GM18868 (cell line): ENCODE data around the gene BAHCC1.

Experiments used
- ATAC-seq: cut with Tn5 transposase; IDR thresholded peaks from one replicate; pipeline ENCODE4 v1.9.1; 2021; ENCODE audit warnings: mild to moderate bottlenecking, moderate library complexity; ENCODE audit not compliant: unreplicated experiment

Gene BAHCC1

DNA sequence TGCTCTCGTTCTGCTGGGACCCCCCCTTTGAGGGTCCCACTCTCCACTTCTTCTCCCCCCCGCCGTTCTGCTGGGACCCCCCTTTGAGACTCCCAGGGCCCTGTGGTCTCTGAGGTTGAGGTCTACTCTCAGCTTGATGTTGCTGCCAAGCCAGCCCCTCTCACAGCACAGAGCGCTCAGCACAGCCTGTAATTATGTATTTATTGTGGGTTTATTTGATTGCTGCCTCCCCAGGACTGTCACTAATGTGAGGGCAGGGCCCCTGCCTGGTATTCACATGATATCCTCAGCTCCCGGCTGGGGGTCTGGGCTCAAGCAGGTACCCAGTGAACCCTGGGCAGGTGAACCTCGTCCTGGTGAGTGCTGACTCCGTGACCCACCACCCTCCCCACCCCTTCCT lies 81.9 kb downstream of the BAHCC1 start:
- ATAC-seq, result no peak

DNA sequence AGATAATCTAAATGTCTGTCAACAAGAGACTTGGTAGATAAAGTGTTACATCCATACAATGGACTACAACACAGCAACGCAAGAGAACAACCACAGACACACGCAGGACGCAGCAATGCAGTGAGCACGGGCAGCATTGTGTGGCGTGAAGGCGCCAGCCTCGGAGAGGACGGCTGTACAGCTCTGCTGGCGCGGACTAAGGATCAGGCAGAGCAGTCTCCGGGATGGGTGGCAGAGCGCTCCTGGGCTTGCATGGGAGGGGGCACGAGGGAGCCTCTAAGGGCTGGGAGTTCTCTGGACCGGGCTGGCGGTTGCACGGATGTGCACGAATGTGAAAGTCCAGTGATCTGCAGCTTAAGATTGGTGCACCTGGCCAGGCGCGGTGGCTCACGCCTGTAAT lies 82.9 kb downstream of the BAHCC1 start:
- no peak for ATAC-seq

- ATAC-seq, result no peak
Measured at GRCh38 chr17:81479175-81480071, 84.2 kb downstream of the BAHCC1 start.

DNA sequence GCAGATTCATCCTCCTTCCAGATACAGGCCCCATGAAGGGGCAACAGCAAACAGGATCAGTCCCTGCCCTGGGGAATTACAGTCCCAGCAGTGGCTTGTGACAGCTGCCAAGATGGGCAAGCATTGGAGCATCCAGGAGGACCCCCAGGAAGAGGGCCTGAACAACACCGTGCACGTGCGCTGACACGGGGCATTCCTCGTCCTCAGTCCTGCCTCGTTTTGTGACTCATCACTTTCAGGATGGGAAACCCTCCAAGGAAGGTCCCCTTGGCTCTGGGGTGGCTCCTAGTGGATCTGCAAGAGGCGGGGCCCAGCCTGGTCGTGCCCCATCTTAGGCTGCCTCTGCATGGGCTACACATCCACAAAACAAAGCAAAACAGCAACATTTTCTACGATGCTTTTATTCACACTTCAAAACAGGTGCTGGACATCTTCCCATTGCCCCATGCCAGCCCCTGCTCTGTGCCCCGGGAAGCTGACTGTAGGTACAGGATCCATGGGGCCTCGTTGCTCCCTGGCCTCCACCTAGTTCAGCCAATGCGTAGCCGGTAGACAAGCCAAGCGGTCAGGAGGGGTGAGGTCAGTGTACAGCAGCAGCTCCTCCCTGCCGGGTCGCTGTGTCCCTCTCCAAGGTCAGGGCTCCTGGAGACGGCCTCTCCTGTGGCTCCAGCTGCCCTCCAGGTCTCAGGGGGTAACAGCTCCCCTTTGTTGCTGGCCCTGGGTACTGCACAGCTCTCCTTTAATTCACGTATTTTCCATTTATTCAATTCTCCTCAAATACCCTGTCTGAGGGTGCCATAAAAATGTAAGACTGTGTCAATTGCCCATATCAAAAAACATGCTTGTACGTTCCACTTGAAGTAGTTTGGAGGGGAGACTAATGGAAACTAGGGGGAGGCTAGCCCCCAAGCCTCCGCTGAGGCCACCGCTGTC lies 85.1 kb downstream of the BAHCC1 start:
- ATAC-seq, result no peak

- no peak for ATAC-seq
Measured at GRCh38 chr17:81481073-81481799, 86.0 kb downstream of the BAHCC1 start.

- no peak for ATAC-seq
Measured at GRCh38 chr17:81481815-81482505, 86.7 kb downstream of the BAHCC1 start.

DNA sequence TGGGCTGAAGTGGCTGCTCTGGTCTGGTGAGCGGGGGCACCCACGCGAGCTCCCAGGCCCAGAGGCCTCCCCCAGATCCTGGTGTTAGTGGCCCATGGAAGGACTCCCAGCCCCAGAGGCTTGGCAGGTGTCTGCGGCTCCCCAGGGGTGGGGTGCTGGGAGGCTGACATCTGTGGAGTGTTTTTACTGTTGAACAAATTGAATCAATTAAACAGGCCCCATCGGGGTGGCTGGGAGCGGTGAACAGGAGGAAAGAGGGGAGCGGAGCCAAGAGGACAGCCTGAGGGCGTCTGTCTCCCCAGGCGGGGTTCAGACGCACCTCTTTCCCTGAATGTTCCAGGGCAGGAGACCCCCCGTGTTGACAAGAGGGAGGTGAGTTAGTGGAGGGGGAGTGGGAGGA lies 87.4 kb downstream of the BAHCC1 start:
- no peak for ATAC-seq

DNA sequence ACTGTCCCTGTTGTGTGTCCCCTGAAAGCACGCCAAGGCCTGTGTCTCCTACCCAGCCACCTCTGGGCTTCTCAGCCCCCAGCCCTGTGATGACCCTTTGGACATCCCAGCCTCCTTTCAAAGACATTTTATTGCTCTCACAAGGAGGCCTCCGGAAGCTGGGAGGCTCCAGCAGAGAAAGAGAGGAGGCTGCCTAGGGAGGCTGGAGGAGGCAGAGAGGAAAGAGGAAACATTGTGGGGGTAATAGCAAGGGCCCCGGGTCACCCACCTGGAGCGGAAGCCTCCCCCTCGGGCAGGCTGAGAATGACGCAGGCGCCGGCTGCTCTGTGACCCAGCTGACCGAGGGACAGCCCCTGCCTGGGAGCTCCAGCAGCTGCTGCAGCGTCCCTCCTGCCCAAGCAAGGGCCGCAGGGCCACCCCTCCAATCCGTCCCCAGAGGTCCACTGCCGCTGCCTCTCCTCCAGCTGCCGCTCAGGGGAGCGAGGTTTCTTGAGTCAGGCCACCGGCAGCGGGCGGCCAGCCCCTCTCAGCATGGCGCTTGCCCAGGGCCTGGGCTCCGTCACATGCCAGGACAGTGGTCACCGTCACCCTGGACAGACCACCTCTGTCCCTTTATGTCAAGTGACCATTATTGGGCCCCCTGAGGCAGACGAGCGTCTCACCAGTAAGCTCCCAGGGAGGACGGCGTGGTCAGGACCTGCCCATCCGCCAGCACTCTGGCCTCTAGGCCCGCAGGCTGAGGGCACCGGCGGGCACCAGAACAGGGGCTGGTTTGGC lies 88.0 kb downstream of the BAHCC1 start:
- no peak for ATAC-seq

- ATAC-seq, result no peak
Measured at GRCh38 chr17:81483862-81484194, 88.6 kb downstream of the BAHCC1 start.

DNA sequence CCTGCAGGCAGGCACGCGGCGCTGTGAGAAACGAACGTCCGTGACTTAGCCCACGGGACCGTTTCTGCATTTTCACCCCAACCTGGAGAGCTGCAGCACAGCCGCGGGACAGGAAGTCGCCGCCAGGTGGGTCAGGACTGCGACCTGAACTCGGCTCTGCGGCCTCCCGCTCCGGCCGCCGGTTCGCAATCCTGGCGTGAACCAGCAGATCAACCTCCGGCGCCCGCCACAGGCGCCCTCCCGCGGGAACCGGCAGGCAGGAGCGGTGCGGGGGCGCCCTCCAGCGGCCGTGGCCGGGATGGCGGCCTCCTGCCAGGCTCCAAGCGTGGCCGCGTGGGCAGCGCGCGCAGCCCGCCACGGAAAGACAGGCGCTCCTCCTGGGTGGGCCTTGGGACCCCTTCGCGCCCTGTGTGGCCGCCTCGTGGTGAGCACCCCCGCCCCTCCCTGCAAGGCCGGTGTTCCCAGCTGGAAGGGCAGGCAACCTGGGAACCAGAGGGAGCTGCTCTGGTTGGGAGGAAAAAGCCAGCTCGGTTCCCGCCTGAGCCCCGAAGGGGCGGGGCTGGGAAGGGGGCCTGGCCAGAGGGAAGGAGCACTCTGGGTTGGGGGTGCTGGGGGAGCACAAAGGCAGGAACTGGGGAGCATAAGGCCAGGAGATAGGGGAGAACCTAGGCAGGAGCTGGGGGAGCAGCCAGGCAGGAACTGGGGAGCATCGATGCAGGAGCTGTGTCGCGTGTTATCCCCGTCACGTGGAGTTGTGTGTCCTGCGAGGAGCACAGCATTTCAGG lies 89.1 kb downstream of the BAHCC1 start:
- ATAC-seq, result peak; percentile 80

DNA sequence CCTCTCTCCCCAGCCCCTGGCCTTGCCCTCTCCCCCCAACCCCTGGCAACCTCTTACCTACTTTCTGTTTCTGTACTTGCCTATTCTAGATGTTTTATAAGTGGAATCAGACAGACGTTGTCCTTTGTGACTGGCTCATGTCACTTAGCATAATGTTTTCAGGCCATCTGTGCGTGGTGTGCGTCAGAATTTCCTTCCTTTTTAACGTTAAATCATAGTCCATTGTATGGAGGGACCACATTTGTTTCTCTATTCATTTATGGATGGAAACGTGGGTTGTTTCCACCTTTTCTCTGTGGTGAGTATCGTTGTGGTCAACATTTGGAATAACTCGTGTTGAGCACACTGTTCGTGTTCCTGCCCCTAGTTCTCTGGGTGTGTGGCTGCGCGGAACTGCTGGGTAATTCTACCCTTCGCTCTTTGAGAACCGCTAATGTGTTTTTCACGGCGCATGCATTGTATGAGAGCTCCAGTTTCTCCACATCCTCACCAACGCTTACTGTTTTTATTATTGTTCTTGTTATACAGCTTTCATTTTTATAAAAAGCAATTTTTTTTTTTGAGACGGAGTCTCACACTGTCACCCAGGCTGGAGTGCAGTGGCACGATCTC lies 91.0 kb downstream of the BAHCC1 start:
- ATAC-seq, result no peak

DNA sequence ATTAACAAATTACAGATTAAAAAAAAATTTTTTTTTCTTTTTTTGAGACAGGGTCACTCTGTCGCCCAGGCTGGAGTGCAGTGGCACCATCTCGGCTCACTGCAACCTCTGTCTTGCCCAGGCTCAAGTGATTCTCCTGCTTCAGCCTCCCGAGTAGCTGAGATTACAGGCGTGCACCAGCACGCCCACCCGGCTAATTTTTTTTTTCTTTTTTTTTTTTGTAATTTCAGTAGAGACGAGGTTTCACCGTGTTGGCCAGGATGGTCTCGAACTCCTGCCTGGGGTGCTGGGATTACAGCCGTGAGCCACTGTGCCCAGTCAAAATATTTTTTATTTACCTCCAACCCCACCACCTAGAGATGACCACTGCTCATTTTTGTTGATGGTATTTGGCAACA lies 91.8 kb downstream of the BAHCC1 start:
- ATAC-seq, result no peak

DNA sequence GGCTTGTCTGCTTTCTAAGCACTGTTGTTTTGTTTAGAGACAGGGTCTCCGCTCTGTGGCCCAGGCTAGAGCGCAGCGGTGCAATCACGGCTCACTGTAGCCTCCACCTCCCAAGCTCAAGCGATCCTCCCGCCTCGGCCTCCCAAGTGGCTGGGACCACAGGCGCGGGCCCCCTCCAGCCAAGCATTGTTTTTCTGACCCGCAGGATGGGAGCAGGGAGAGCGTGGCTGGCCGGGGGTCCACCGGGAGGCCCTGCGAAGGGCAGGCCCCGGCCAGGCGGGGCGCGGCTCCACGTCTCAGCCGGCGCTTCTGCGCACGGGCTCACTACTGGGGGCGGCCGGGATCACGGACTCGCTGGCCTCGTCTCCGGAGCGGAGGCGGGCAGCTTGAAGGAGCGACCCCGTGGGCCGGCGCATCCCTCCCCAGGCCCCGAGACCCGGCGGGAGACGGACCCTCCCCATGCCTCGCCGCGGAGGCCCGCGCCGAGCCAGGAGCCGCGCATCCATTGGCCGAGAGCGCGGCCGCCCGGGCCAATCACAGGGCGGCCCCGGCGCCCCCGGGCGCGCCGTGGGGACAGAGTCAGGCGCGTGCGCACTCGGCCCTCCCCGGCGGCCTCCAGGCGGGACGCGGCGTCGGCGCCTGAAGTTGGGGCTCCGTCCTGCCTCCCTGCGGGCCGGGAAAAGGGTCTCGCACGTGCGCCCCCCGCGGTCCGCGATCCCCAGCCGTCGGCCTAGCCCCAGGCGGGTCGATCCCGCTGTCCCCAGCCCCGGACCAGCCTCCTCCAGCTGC lies 92.4 kb downstream of the BAHCC1 start:
- ATAC-seq, result peak; percentile 43

GRCh38 chr17:81488276-81488860 lies 93.1 kb downstream of the BAHCC1 start:
- ATAC-seq, result no peak

DNA sequence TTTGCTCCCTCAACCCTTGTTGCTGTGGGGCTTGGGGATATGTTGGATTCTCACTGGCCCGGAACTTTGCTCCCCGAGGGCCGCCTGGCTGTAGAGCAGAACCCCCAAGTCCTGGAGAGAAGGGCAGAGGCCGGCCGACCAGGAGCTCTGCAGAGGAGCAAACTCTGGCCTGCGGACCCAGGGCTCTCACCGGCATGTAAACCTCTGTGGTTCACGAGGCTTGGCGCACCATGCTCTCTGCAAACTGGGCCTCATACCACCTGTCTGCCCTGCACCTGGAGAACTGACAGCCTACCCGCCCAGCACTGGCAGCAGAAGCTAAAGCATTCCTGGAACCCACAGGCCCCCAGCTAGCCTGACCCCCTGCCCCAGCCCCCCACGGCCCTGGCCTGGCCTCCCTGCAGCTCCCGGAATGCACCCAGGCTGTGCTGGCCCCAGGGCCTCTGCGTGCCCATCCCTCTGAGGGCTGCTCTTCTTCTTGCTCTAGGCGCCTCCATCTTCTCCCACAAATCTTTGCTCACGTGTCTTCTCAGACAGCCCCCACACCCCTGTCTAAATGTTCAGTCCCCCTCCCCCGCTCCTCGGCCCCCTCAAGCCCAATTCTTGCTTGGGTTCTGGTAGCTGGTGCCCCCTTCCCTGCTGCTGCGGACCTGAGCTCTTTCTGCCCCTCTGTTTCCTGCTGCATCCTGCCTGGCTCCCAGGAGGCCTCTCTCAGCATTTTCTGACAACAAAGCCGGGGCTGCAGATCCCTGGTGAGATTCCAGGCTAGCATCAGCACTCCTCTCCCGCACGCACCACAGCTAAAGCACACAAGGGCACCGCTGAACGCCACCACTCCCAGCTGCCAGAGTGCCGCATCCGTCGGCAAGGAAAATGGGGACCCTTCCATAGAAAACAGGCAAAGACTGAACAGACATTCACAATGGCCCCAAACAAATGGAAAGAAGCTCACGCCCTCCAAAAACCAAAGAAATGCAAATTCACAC lies 94.0 kb downstream of the BAHCC1 start:
- no peak for ATAC-seq
